Loucy (cell line): Measurements from ENCODE around the gene MOB1A.

Source experiments
- H2AFZ ChIP-seq: fragments of 200-600 bp; sonication (generic); 2 replicates; pipeline ENCODE4 v1.6.0; 2016; ENCODE audit warnings: antibody characterized with exemption, mild to moderate bottlenecking, low read length, moderate library complexity
- H3F3A ChIP-seq: fragments of 200-600 bp; 2 replicates; pipeline ENCODE4 v1.6.0; 2016; ENCODE audit warnings: antibody characterized with exemption, low read depth, mild to moderate bottlenecking
- H3K27me3 ChIP-seq: fragments of 200-600 bp; sonication (generic); 2 replicates; pipeline ENCODE4 v1.6.1; 2014; ENCODE audit warnings: low read length, mild to moderate bottlenecking; ENCODE audit not compliant: insufficient read depth, poor library complexity, severe bottlenecking
- H3K36me3 ChIP-seq: fragments of 200-600 bp; sonication (generic); 2 replicates; pipeline ENCODE4 v1.6.1; 2016; ENCODE audit warnings: low read length; ENCODE audit not compliant: insufficient read depth
- H3K4me1 ChIP-seq: fragments of 200-600 bp; sonication (generic); 2 replicates; pipeline ENCODE4 v1.5.1; 2014; ENCODE audit warnings: low read length, mild to moderate bottlenecking; ENCODE audit not compliant: insufficient read depth, poor library complexity, severe bottlenecking
- H3K4me2 ChIP-seq: fragments of 200-600 bp; sonication (generic); 2 replicates; pipeline ENCODE4 v1.6.0; 2014; ENCODE audit warnings: antibody characterized with exemption, low read length, low read depth, mild to moderate bottlenecking; ENCODE audit not compliant: poor library complexity, severe bottlenecking
- H3K4me3 ChIP-seq: fragments of 200-600 bp; sonication (generic); 2 replicates; pipeline ENCODE4 v1.5.1; 2014; ENCODE audit warnings: low read length, mild to moderate bottlenecking, mixed read lengths; ENCODE audit not compliant: poor library complexity, severe bottlenecking
- H3K79me2 ChIP-seq: fragments of 200-600 bp; sonication (generic); 2 replicates; pipeline ENCODE4 v1.6.1; 2014; ENCODE audit warnings: low read length; ENCODE audit not compliant: insufficient read depth
- H3K9ac ChIP-seq: fragments of 200-600 bp; sonication (generic); 2 replicates; pipeline ENCODE4 v1.6.0; 2014; ENCODE audit warnings: mild to moderate bottlenecking, low read depth, low read length, moderate library complexity; ENCODE audit not compliant: poor library complexity, severe bottlenecking
- H3K9me2 ChIP-seq: fragments of 200-600 bp; sonication (generic); replicated peaks from 2 replicates; pipeline ENCODE4 v1.6.1; 2016; ENCODE audit warnings: low read depth, low read length, mixed read lengths
- H3K9me3 ChIP-seq: fragments of 200-600 bp; sonication (generic); 2 replicates; pipeline ENCODE4 v1.6.1; 2014; ENCODE audit warnings: mild to moderate bottlenecking, antibody characterized with exemption, low read length, low read depth; ENCODE audit not compliant: insufficient read depth
- H4K20me1 ChIP-seq: fragments of 200-600 bp; sonication (generic); 2 replicates; pipeline ENCODE4 v1.6.0; 2014; ENCODE audit warnings: antibody characterized with exemption, low read length, mild to moderate bottlenecking; ENCODE audit not compliant: insufficient read depth, poor library complexity, severe bottlenecking
- CTCF ChIP-seq: fragments of 200-600 bp; sonication (generic); conservative IDR thresholded peaks from 2 replicates; pipeline ENCODE4 v1.5.1; 2014; ENCODE audit warnings: mild to moderate bottlenecking, antibody characterized with exemption, low read length
- EZH2phosphoT487 ChIP-seq: fragments of 200-600 bp; IDR thresholded peaks from 2 replicates; pipeline ENCODE4 v1.6.1; 2018; ENCODE audit warnings: antibody characterized with exemption, mild to moderate bottlenecking, moderate library complexity, borderline replicate concordance

Gene MOB1A

GRCh38 chr2:74104839-74105238, 73.8 kb downstream of the MOB1A start:
- Histone ChIP-seq H3K9ac (no peak overlapping the region), H3K4me3 (no peak overlapping the region), H3K27me3 (no peaks in the 10 kb centered on the region), H3K4me2 (no peak overlapping the region), H3K36me3 (peaks cover 51% of the 10 kb centered on the region; the same call in 1 of the 2 replicates), H3F3A (no peaks in the 10 kb centered on the region), H3K9me3 (no peaks in the 10 kb centered on the region), H3K9me2 (no peaks in the 10 kb centered on the region), H3K79me2 (no peaks in the 10 kb centered on the region), H4K20me1 (no peaks in the 10 kb centered on the region), H3K4me1 (no peaks in the 10 kb centered on the region), H2AFZ (no peak overlapping the region)
- TF ChIP-seq CTCF, result peak; percentile 45
- TF ChIP-seq EZH2phosphoT487, result no peak

- Histone ChIP-seq H3K27me3 (no peaks in the 10 kb centered on the region), H3K9ac (no peak overlapping the region), H3K9me3 (no peaks in the 10 kb centered on the region), H3K4me2 (no peak overlapping the region), H3K79me2 (no peaks in the 10 kb centered on the region), H3K9me2 (no peaks in the 10 kb centered on the region), H3F3A (no peaks in the 10 kb centered on the region), H3K4me1 (no peaks in the 10 kb centered on the region), H3K36me3 (peaks cover 62% of the 10 kb centered on the region), H3K4me3 (no peak overlapping the region), H4K20me1 (no peaks in the 10 kb centered on the region), H2AFZ (no peak overlapping the region)
- TF ChIP-seq EZH2phosphoT487 (no peak), CTCF (no peak)
Observed at GRCh38 chr2:74103763-74104162, 74.9 kb downstream of the MOB1A start.
